Stimulated activated CD4-positive, alpha-beta T cell treated with anti-CD3 and anti-CD28 coated beads, Interleukin-4, amount 100 ng/mL, for 4 hours (primary cell): ENCODE data around the gene CCDC167.
"Not testable (repeated sequence)": the region's sequence is repeated elsewhere in the genome, so short reads cannot be mapped to it uniquely, and the experiment has no call there.

ENCODE experiments used
- DNase-seq, 2 experiments: peaks; one replicate each; pipeline ENCODE4 v3.0.0-alpha.2; 2020

Gene CCDC167

GRCh38 chr6:37460805-37461204, 38.9 kb downstream of the CCDC167 start:
- no peak for DNase-seq

DNA sequence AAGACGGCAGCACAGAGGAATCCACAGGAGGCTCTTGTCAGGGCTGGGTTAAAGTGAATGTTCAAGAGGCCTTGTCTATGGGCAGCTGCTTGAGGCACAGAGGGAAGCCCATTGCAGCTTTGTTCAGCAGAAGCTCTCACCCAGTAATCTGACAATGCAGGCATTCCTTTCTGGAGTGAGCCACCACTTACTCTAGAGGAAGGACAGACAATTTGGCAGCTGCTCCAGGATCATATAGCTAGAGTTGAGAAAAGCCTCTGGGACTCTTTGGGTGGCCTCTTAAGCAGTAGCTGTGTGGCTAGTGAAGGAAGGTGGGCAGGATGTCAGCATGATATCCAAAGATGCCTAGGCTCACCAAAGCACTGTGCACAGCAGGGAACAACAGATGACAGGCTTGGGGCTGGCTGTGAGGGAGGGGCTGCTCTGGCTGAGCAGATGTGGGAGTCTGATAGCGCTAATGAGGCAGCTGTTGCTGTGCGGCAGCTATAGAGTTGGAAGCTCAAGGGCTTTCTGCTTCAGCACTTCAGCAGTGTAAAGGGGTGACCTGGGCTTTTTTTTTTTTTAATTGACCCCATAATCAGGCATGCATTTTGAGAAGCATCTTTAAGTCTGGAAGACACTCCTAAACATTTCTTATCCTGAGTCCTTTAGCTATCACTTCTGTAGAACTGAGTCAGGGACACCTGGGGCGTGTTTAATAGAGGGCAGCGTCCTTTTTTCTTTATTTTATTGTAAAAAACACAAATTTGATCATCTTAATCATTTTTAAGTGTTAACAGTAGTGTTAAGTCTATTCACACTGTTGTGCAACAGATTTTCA, 39.5 kb downstream of the CCDC167 start:
- no peak for DNase-seq

DNA sequence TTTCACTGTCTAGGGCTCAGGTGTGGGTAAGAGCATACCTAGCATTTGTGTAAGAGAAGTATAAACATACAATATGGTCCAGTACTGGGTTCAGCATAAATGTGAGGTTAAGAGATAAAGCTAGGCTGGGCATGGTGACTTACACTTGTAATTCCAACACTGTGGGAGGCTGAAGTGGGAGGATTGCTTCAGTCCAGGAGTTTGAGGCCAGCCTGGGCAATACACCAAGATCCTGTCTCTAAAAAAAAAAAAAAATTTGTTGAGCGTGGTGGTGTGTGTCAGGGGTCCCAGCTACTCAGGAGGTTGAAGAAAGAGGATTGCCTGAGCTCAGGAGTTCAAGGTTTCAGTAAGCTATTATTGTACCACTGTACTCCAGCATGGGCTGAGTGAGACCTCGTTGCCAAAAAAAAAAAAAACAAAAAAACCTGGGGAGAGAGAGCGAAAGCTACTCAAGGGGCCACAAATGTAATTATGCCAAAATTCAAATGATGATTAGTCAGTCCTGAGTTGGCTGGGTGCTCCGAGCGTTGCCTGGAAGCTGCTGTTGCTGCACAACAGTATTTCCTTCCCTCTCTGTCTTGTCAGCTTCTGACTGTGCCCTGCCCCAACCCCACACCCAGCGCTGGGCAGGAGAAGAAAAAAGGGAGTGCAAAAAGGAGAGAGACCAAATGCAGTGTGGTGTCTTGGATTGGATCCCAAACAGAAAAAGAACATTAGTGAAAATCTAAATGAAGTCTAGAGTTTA, 42.7 kb downstream of the CCDC167 start:
- no peak for DNase-seq

DNA sequence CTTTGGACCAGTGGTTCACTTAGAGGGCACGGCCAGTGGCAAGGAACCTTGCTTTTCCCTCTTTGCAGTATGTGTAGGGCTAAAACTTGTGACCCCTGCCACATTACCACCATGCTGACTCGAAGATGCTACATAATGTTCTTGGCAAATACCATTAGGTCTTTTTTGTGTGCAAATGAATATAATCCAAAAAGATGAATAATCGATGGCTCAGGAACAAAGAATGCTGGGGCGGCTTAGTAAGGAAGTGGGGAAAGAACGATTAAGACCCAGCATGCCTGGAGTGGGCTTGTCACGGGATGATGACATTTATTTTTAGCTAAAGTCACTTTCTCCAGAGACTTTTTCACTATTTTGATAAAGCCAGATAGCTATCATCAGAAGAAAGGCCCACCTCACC, 43.6 kb downstream of the CCDC167 start:
- DNase-seq: no peak

GRCh38 chr6:37454420-37455140, 45.1 kb downstream of the CCDC167 start:
- DNase-seq: no peak

DNA sequence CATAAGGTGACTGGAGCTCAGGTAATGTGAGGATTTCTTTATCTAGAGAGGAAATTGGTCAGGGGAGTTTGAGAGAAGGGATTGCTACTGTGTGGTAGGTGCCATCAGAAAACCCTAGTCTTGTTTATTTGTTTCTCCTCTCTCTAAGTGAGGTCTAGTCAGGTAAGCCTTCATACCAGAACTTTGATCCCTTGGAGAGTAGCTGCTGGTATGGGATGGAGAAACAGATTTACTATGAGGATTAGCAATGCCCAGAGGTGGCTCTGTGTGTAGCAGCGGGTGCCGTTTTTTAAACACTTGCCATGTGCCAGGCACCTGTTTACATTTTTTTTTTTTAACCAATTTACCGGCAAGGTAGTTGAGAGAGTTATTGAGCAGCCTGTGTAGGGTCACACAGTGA, 47.2 kb downstream of the CCDC167 start:
- DNase-seq: no peak

DNA sequence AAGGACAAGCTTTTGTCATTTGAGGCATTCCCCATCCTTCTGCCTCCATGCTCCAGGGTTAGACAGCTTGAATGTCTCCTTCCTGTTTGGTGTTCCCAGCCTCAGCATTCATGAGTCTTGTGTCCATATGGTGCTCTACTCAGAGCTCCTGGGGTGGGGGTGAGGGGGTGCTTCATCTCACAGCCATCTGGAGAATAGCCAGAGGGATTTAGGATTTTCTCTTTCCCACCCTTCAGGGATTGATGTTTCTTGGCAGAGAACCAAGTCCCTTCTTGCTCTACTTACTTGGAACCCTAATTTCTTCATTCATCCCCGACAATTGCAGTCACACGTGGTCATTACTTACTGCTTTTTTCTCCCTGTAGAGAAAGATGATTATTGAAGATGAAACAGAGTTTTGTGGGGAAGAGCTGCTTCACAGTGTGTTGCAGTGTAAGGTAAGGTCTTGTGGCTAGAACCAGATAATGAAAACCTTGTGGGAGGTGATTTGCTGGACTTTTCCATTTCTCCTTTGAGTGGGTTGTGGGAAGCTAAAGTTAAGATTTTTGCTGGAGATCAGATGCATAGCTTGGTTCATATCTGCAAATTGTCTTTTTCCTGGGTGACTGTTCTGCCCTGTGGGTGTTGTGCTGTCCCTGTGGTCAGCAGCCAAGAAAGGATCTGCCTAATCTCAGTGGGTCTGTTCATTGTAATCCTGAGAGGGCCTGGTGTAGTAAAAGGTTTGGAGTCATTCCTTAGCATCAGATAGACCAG, 48.1 kb downstream of the CCDC167 start:
- DNase-seq: no peak

DNA sequence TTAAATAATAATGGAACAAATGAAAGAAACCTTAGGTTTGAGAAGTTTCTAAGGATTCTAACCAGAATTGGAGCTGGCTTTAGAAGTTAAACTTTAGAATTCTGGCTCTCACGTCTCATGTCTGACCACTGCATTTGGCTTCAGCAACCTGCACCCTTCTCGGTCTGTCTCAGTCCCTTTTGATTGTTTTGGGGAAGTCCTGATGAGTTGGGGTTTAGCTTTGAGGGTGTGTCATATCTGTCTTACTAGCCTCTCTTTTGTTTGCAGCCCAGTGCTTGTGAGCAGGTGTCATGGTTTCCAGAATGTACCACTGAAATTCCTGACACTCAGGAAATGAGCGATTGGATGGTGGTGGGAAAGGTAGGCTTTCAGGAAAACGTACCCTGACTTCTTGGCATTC, 49.7 kb downstream of the CCDC167 start:
- no peak for DNase-seq

GRCh38 chr6:37443216-37443542, 56.5 kb downstream of the CCDC167 start:
- not testable (repeated sequence) for DNase-seq

DNA sequence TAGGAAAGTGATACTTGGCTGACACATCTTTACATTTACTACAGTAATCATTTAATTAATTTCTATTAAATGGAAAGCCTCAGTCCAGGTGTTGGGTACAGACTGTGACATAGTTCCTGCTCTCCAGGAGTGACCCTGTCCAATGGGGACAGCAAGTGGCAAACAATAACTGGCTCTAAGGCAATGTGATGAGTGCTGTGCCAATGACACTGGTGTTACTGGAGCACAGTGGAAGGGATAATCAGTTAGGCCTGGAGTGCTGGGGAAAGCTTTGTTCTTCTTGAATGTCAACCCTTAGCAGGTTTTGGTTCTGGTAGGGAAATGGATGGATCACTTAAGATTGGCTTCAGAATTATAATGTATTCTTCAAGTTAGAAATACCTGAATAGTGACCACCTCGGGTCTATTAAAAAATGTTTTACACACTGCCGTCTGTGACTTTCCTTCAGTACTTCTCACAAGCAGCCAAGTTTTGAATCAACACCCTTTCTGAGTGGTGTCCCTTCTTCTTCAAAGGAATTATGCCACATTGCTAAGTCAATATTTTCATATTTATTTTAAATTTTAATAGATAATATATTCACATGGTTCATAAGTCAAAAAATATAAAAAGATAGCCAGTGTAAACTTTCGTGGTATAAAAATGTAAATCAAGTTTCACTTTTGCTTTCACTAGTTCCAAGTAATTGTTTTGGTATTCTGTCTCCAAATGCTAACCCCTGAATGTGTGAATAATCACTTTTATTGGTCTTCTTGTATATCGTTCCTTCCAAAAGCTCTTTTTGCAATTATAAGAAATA, 57.1 kb downstream of the CCDC167 start:
- no peak for DNase-seq

- no peak for DNase-seq
These were observed 58.0 kb downstream of the CCDC167 start for GRCh38 chr6:37441651-37442050.

DNA sequence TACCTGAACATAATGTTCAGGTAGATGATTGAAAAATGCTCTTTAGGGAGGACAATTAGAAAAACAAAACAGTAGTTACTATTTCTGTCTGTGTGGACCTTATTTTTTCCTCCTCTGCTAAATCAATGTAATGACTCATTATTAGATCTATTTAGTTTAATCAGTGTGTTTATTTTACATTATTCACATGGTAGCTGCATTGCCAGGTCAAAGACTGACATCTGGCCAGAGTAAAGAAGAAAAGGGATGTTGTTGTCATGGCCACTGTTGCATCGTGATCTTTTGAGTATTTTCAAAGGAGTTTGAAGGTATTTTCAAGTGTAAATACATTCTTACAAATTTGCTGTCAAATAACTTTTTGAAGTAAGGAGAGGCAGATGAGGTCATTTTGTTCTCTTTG, 60.8 kb downstream of the CCDC167 start:
- no peak for DNase-seq

DNA sequence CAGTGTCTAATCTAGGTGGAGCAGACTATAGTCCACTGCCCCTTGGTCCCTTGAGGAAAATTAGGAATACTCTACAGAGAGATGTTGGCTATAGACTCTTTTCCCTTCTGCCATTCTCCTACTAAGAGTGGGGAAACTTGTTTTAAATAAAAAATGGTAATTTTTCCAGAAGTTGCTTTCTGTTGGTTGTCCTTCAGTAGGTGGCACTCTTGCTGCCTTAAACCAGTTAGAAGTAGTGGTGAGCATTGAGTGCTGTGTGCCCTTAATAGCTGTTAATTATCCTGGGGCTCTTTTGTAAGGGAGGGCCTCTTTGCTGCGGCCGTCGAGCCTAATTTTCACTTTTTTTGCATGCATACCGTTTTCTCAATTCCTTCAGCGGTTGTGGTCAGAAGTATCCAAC, 63.9 kb downstream of the CCDC167 start:
- DNase-seq: no peak

DNA sequence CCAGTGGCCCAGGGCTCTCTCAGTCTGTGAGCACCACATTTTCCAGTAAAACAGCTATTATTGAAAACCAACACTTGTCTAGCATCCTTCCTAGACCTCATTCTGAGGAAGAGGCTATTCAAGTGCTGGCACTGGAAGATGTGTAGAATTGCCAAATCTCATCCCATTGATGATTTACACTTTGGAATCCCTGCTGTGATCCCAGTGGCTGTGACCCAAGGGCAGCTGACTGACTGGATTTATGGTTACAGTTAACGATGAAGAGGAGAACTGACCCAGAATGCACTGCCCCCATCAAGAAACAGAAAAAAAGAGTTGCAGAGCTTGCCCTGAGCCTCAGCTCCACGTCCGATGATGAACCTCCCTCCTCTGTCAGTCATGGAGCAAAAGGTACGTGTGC, 64.3 kb downstream of the CCDC167 start:
- DNase-seq: no peak

DNA sequence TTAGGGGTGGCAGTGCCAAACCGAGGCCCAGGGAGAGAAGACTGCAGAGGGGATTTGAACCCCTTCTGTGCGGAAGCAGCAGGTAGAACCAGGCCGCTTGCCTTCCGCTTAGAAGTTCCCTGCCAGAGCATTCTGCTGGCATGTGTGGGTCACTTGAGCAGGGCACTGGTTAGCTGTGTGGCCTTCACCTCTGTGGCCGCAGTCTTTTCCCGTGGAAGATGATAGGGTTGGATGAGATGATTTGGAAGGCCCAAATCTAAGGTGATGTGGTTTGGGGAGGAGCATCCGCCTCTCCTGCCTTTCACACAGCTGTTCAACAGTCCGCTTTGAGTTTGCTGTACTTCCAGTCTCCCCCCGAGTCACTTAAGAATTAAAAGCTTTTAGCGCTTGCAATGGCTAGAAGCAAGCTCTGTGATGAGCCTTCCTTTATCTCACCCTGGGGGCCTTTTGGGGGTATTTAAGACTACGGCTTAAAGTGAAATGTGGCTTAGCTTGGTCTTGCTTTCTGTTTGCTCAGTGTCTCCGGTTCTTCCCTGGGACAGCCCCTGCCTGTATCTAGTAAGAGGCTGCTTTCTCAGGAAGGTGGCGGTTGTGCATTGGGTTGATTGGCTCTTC, 65.9 kb downstream of the CCDC167 start:
- DNase-seq: peak; percentile 27 to 33
